Placental epithelial cell (primary cell): ENCODE results near the gene CPSF7. TPM values are rescaled to one million over a fixed set of nuclear protein-coding genes. Genes with fewer than 3 reads are reported as not detected.

Experiments used
- small RNA-seq: library from RNA; depleted of rRNA; stranded (forward); fragments of <200 nt; gene quantifications from one replicate; pipeline ENCODE3, GENCODE V24; 2012
- total RNA-seq: library from RNA; depleted of rRNA; stranded (reverse); fragments of >200 nt; gene quantifications from 2 replicates; pipeline ENCODE4 v1.2.3, GENCODE V29; 2012

Gene CPSF7
- total RNA-seq: 35.5 and 36.5 TPM in 2 replicates

GRCh38 chr11:61429691-61430582, at the start of gene CPSF7, which contains the start of gene SDHAF2:
TSS of gene CPSF7 (minus strand) at chr11:61429975. CDS start at chr11:61429235, 740 bp downstream.
TSS of gene SDHAF2 (plus strand) at chr11:61430124. CDS start at chr11:61430147, 23 bp downstream.

GRCh38 chr11:61361741-61362541, 67.8 kb downstream of the CPSF7 start, which contains the start of the genes CYB561A3 and TMEM138:
TSS of gene CYB561A3 (minus strand) at chr11:61361882. CDS start at chr11:61356713, 5,169 bp downstream.
TSS of gene TMEM138 (plus strand) at chr11:61362374. CDS start at chr11:61364391, 2,017 bp downstream.

Small RNA genes within 50 kb of the gene (small RNA-seq; reads per million reads assigned to genes)
- not detected for gene RN7SL23P

Other genes with a start within 250 kb of the CPSF7 start
- gene PGA3, start 226.5 kb downstream of the CPSF7 start, total RNA-seq: not detected in 2 replicates
- not detected in 2 replicates for gene PGA4, start 207.6 kb downstream of the CPSF7 start, total RNA-seq
- not detected in 2 replicates for gene PGA5, start 188.8 kb downstream of the CPSF7 start, total RNA-seq
- gene VWCE, start 134.7 kb downstream of the CPSF7 start, total RNA-seq: 0.39 and 0.65 TPM in 2 replicates
- gene DDB1, start 96.9 kb downstream of the CPSF7 start, total RNA-seq: 267 and 359 TPM in 2 replicates
- gene TKFC, start 96.7 kb downstream of the CPSF7 start, total RNA-seq: 30.9 and 46.7 TPM in 2 replicates
- 38.9 and 57.0 TPM in 2 replicates for gene CYB561A3, start 68.1 kb downstream of the CPSF7 start, total RNA-seq
- gene TMEM138, start 67.6 kb downstream of the CPSF7 start, total RNA-seq: 13.0 and 15.4 TPM in 2 replicates
- 11.0 and 16.9 TPM in 2 replicates for gene TMEM216, start 37.4 kb downstream of the CPSF7 start, total RNA-seq
- 41.6 and 54.5 TPM in 2 replicates for gene SDHAF2, start 149 bp upstream of the CPSF7 start, total RNA-seq
- not detected in 2 replicates for gene LRRC10B, start 78.8 kb upstream of the CPSF7 start, total RNA-seq
- gene SYT7, start 151.1 kb upstream of the CPSF7 start, total RNA-seq: 0.22 and 0.39 TPM in 2 replicates